ENCODE results near the gene ABCC9.

DNA sequence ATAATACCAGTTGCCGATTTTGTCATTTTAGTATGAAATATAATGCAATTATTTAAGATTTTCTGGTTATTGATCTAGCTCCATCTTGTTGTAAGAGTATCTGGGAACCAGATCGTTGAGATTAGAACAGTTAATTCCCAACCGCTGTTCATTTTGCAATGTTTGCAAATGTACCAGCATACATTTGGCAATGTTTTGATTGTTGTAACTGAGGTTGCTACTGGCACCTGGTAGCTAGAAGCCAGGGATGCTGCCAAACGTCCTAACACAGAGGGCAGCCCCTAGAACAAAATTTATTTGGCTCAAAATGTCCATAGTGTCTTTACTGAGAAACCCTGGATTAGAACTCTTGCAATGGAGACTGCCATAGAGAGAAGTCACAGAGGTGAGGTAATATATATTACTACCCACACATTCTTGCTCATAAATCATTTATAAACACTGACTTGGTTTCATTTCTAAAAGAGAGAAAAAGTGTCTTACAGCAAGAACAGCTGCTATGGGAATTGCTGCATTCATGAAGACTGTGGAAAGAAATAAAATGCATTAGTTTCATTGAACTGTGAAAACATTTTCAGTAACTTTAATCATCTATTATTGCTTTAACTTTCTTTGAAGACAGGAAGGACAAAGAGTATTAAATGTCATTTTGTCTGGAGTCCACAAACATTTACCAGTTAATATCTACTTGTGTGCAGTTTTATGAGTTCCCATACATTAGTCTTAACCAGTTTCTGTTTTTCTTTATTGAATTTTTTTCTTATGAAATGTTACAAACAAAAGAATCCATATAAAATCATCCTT lies 46.2 kb downstream of the ABCC9 start:
- TF ChIP-seq EZH2 (IDR thresholded peaks at IDR 0.05): no peak
- TF ChIP-seq POLR2AphosphoS5 (IDR thresholded peaks at IDR 0.05; ENCODE audit: borderline replicate concordance, low read depth, low read length): no peak
